ENCODE data around the gene OTOF. TPM values are rescaled to one million over a fixed set of nuclear protein-coding genes. Genes with fewer than 3 reads are reported as not detected.

Gene OTOF
- total and polyA plus RNA-seq, 2 experiments from 2014 or later: 0.38 to 0.43 TPM

- in situ Hi-C loops (cut with MboI): no loop called here
- DNase-seq: no peak
- Histone ChIP-seq H3K4me2 (ENCODE audit: unreplicated experiment) (no peak overlapping the region), H3K4me1 (ENCODE audit: insufficient read depth) (peaks cover 10% of the 10 kb centered on the region), H3F3A (ENCODE audit: insufficient read depth) (no peaks in the 10 kb centered on the region), H3K79me2 (ENCODE audit: insufficient read depth) (no peaks in the 10 kb centered on the region), H3K4me3 (no peak overlapping the region), H3K27me3 (replicated peaks; ENCODE audit: insufficient read depth) (no peaks in the 10 kb centered on the region), H2AFZ (no peak overlapping the region), H3K36me3 (ENCODE audit: low read depth) (no peaks in the 10 kb centered on the region), H3K9me2 (ENCODE audit: insufficient read depth) (no peaks in the 10 kb centered on the region), H3K9ac (no peak overlapping the region), H4K20me1 (ENCODE audit: insufficient read depth) (no peaks in the 10 kb centered on the region), H3K9me3 (ENCODE audit: low read depth) (no peaks in the 10 kb centered on the region), H3K27ac (no peak overlapping the region)
- WGBS, 2 experiments (ENCODE audit: low coverage in 1 of 2, low lambda C conversion rate in 2 of 2, missing lambda C conversion rate in 2 of 2): 81 to 84% methylated on average over 16 to 17 of the region's 19 CpGs
- TF ChIP-seq EZH2phosphoT487 (IDR thresholded peaks at IDR 0.05; ENCODE audit: insufficient read depth, low read depth) (no peak), EZH2 (IDR thresholded peaks at IDR 0.05; ENCODE audit: insufficient read depth, poor library complexity, severe bottlenecking) (no peak)
These were observed 17.3 kb downstream of the OTOF start for GRCh38 chr2:26460613-26461031.

- H3K79me2 ChIP-seq (ENCODE audit: insufficient read depth): no peaks in the 10 kb centered on the region
- H3F3A ChIP-seq (ENCODE audit: insufficient read depth): no peaks in the 10 kb centered on the region
- no peaks in the 10 kb centered on the region for H3K27me3 ChIP-seq (replicated peaks; ENCODE audit: insufficient read depth)
- H2AFZ ChIP-seq: no peak overlapping the region
- H3K4me1 ChIP-seq (ENCODE audit: insufficient read depth): peaks cover 10% of the 10 kb centered on the region
- no peak overlapping the region for H3K9ac ChIP-seq
- no peak overlapping the region for H3K4me3 ChIP-seq
- in situ Hi-C loops (cut with MboI): no loop called here
- no peaks in the 10 kb centered on the region for H3K36me3 ChIP-seq (ENCODE audit: low read depth)
- no peaks in the 10 kb centered on the region for H3K9me3 ChIP-seq (ENCODE audit: low read depth)
- WGBS, 2 experiments (ENCODE audit: low coverage in 1 of 2, low lambda C conversion rate in 2 of 2, missing lambda C conversion rate in 2 of 2): 74 to 76% methylated on average over 14 to 15 of the region's 15 CpGs
- TF ChIP-seq EZH2phosphoT487 (IDR thresholded peaks at IDR 0.05; ENCODE audit: insufficient read depth, low read depth) (no peak), EZH2 (IDR thresholded peaks at IDR 0.05; ENCODE audit: insufficient read depth, poor library complexity, severe bottlenecking) (no peak)
- H3K27ac ChIP-seq: no peak overlapping the region
- H3K4me2 ChIP-seq (ENCODE audit: unreplicated experiment): no peak overlapping the region
- H4K20me1 ChIP-seq (ENCODE audit: insufficient read depth): no peaks in the 10 kb centered on the region
- H3K9me2 ChIP-seq (ENCODE audit: insufficient read depth): no peaks in the 10 kb centered on the region
- peak; percentile 20 for DNase-seq
These were observed 17.8 kb downstream of the OTOF start for GRCh38 chr2:26459991-26460612.

- H2AFZ ChIP-seq: no peak overlapping the region
- WGBS, 2 experiments (ENCODE audit: low coverage in 1 of 2, low lambda C conversion rate in 2 of 2, missing lambda C conversion rate in 2 of 2): 59 to 62% methylated on average over 14 of the region's 14 CpGs
- no peak overlapping the region for H3K4me3 ChIP-seq
- no peak overlapping the region for H3K27ac ChIP-seq
- H3K4me2 ChIP-seq (ENCODE audit: unreplicated experiment): no peak overlapping the region
- H3K9me3 ChIP-seq (ENCODE audit: low read depth): no peaks in the 10 kb centered on the region
- H3F3A ChIP-seq (ENCODE audit: insufficient read depth): no peaks in the 10 kb centered on the region
- H3K4me1 ChIP-seq (ENCODE audit: insufficient read depth): peaks cover 10% of the 10 kb centered on the region
- no peak for DNase-seq
- no peaks in the 10 kb centered on the region for H3K36me3 ChIP-seq (ENCODE audit: low read depth)
- TF ChIP-seq EZH2 (IDR thresholded peaks at IDR 0.05; ENCODE audit: insufficient read depth, poor library complexity, severe bottlenecking) (no peak), EZH2phosphoT487 (IDR thresholded peaks at IDR 0.05; ENCODE audit: insufficient read depth, low read depth) (no peak)
- in situ Hi-C loops (cut with MboI): no loop called here
- no peaks in the 10 kb centered on the region for H4K20me1 ChIP-seq (ENCODE audit: insufficient read depth)
- no peaks in the 10 kb centered on the region for H3K79me2 ChIP-seq (ENCODE audit: insufficient read depth)
- no peaks in the 10 kb centered on the region for H3K27me3 ChIP-seq (replicated peaks; ENCODE audit: insufficient read depth)
- no peak overlapping the region for H3K9ac ChIP-seq
- no peaks in the 10 kb centered on the region for H3K9me2 ChIP-seq (ENCODE audit: insufficient read depth)
These were observed 19.4 kb downstream of the OTOF start for GRCh38 chr2:26458365-26459042.

GRCh38 chr2:26457695-26458364 lies 20.1 kb downstream of the OTOF start:
- no peak overlapping the region for H3K9ac ChIP-seq
- no peaks in the 10 kb centered on the region for H3F3A ChIP-seq (ENCODE audit: insufficient read depth)
- H2AFZ ChIP-seq: no peak overlapping the region
- no peaks in the 10 kb centered on the region for H3K9me2 ChIP-seq (ENCODE audit: insufficient read depth)
- no peaks in the 10 kb centered on the region for H4K20me1 ChIP-seq (ENCODE audit: insufficient read depth)
- no peak for DNase-seq
- TF ChIP-seq EZH2phosphoT487 (IDR thresholded peaks at IDR 0.05; ENCODE audit: insufficient read depth, low read depth): no peak
- no peak for TF ChIP-seq EZH2 (IDR thresholded peaks at IDR 0.05; ENCODE audit: insufficient read depth, poor library complexity, severe bottlenecking)
- WGBS, 2 experiments (ENCODE audit: low coverage in 1 of 2, low lambda C conversion rate in 2 of 2, missing lambda C conversion rate in 2 of 2): 89 to 94% methylated on average over 19 of the region's 19 CpGs
- no peaks in the 10 kb centered on the region for H3K36me3 ChIP-seq (ENCODE audit: low read depth)
- H3K27me3 ChIP-seq (replicated peaks; ENCODE audit: insufficient read depth): no peaks in the 10 kb centered on the region
- peaks cover 9% of the 10 kb centered on the region for H3K4me1 ChIP-seq (ENCODE audit: insufficient read depth)
- no peaks in the 10 kb centered on the region for H3K9me3 ChIP-seq (ENCODE audit: low read depth)
- no peak overlapping the region for H3K4me2 ChIP-seq (ENCODE audit: unreplicated experiment)
- no peaks in the 10 kb centered on the region for H3K79me2 ChIP-seq (ENCODE audit: insufficient read depth)
- H3K4me3 ChIP-seq: no peak overlapping the region
- no peak overlapping the region for H3K27ac ChIP-seq
- in situ Hi-C loops (cut with MboI): no loop called here
